ENCODE measurements around the gene GNPAT. TPM values are rescaled to one million over a fixed set of nuclear protein-coding genes. Genes with fewer than 3 reads are reported as not detected.

Gene GNPAT
- total and polyA plus RNA-seq, 2 of the 4 experiments (the other 2 are of a cell fraction) = 17.2 to 36.0 TPM

DNA sequence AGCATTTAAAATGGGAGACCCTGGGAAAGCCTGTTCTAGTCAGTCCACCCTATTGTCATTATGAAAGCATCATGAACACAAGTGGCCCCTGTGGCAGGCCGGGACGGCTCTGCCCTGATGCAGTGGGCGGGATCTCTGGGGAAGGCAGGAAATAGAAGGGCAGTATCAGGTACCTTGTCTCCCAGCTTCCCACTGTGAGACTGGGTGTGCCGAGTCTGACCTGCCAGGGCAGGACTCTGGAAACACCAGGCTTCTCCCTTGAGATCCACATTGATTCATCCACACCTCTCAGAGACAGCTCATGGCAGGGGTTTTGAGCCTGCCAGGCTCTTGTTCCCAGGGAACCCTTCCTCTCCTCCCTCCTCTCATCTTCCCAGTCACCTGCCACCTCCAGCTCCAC, 24.5 kb upstream of the GNPAT start:
- Histone ChIP-seq H3K79me1 (ENCODE audit: low read depth in 1 of 2, low read length in 2 of 2) (no peaks in the 10 kb centered on the region), H3K14ac (replicated peaks; ENCODE audit: low read depth, low read length) (no peak overlapping the region), H2AFZ (replicated peaks; ENCODE audit: low read length, poor library complexity) (no peak overlapping the region), H3K4me2 (ENCODE audit: low read depth, low read length) (no peak overlapping the region; the same call in 1 of the 2 replicates), H3K4me1 (ENCODE audit: control insufficient read depth, insufficient read depth, low read length) (no peaks in the 10 kb centered on the region), H3K4ac (ENCODE audit: low read depth, low read length) (no peak overlapping the region), H3K36me3 (ENCODE audit: control insufficient read depth, insufficient read depth, low read length) (no peaks in the 10 kb centered on the region), H2AK5ac (ENCODE audit: low read depth, low read length) (no peak overlapping the region), H3K9ac (ENCODE audit: low read depth, low read length) (no peak overlapping the region), H3K9me3 (ENCODE audit: control insufficient read depth, insufficient read depth, low read length) (no peaks in the 10 kb centered on the region), H3K27me3 (ENCODE audit: control insufficient read depth, insufficient read depth, low read length) (peaks cover 37% of the 10 kb centered on the region), H3K9me1 (ENCODE audit: insufficient read depth, low read length) (no peaks in the 10 kb centered on the region), H3K18ac (ENCODE audit: low read depth, low read length) (no peak overlapping the region), H3K56ac (ENCODE audit: extremely low read depth, insufficient read depth, low read length) (no peak overlapping the region), H4K20me1 (ENCODE audit: insufficient read depth, low read length) (no peaks in the 10 kb centered on the region), H4K8ac (ENCODE audit: low read depth in 2 of 2, low read length in 2 of 2) (no peak overlapping the region), H2BK5ac (ENCODE audit: low read depth, low read length, poor library complexity, severe bottlenecking) (no peak overlapping the region), H3K27ac (ENCODE audit: insufficient read depth, low read length) (no peak overlapping the region), H3K23ac (ENCODE audit: low read depth, low read length) (no peak overlapping the region), H2AK9ac (replicated peaks; ENCODE audit: low read depth, low read length, poor library complexity) (no peak overlapping the region), H4K91ac (ENCODE audit: insufficient read depth, low read depth, low read length) (no peak overlapping the region), H4K5ac (ENCODE audit: low read depth, low read length) (no peak overlapping the region), H2BK20ac (ENCODE audit: low read depth, low read length) (no peak overlapping the region), H3K4me3 (ENCODE audit: insufficient read depth, low read depth, low read length) (no peak overlapping the region), H2BK15ac (ENCODE audit: low read depth, low read length) (no peak overlapping the region), H2BK120ac (ENCODE audit: low read depth, low read length) (no peak overlapping the region)
- TF ChIP-seq, protein P1, sequence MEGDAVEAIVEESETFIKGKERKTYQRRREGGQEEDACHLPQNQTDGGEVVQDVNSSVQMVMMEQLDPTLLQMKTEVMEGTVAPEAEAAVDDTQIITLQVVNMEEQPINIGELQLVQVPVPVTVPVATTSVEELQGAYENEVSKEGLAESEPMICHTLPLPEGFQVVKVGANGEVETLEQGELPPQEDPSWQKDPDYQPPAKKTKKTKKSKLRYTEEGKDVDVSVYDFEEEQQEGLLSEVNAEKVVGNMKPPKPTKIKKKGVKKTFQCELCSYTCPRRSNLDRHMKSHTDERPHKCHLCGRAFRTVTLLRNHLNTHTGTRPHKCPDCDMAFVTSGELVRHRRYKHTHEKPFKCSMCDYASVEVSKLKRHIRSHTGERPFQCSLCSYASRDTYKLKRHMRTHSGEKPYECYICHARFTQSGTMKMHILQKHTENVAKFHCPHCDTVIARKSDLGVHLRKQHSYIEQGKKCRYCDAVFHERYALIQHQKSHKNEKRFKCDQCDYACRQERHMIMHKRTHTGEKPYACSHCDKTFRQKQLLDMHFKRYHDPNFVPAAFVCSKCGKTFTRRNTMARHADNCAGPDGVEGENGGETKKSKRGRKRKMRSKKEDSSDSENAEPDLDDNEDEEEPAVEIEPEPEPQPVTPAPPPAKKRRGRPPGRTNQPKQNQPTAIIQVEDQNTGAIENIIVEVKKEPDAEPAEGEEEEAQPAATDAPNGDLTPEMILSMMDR (conservative IDR thresholded peaks at IDR 0.05; ENCODE audit: low read depth, low read length) = no peak
- intact Hi-C loops (cut with micrococcal nuclease) = no loop called here
- in situ Hi-C loops (cut with MboI; ENCODE audit: low sequenced_read_pairs) = no loop called here
- no TSS peak for BruUV-seq (replicated peaks)
- dilution Hi-C loops (cut with HindIII; ENCODE audit: low sequenced_read_pairs, unreplicated experiment) = no loop called here
- WGBS, 2 experiments (ENCODE audit: extremely low coverage in 2 of 2, insufficient read length in 1 of 2) = no CpG with 5 or more reads among the region's 4 CpGs
- ChIA-PET POLR2A (ENCODE audit: unreplicated experiment) (no interaction called here), CTCF (no interaction called here)
- ATAC-seq (ENCODE audit: low read depth) (no peak), DNase-seq (no peak)
